Ovary (tissue), 3 donors: ENCODE results near the gene PMS1.

Experiments used
- CTCF ChIP-seq, 3 donors: fragments of 450-650 bp in 2 of 3; fragments of 200-600 bp in 1 of 3; IDR thresholded peaks; one replicate each; pipeline versions ENCODE4 v1.5.1 to v1.8.0; 2016 to 2022; ENCODE audit warnings: antibody characterized with exemption in 3 of 3, mild to moderate bottlenecking in 1 of 3
- EP300 ChIP-seq: sonication (generic); formaldehyde crosslinking; IDR thresholded peaks from one replicate; pipeline ENCODE4 v1.6.1; 2017; ENCODE audit warnings: antibody characterized with exemption
- donor health status: DM: no; HTN: no; CAD: no.

DNA sequence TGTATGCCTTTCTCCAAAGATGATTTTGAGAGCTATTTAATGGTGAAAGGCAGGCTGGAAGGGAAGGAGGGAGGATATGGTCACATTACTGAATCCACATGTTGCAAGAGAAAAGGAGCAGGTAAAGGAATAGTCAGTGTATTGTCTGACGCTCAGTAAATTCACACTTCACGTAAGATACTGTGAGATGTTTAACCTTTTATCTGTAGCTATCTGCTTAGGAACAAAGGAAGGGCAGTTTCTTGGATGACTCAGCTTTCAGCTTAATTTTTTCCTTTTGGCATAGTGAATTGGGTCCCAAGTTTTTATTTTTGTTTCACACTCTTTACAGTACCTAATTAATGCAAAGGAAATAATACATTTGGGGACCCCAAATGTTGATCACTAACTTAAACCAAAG is 96.2 kb downstream of the PMS1 start:
- TF ChIP-seq CTCF (IDR thresholded peaks at IDR 0.05) (no peak), EP300 (no peak)
